Epithelial cell of proximal tubule (primary cell): ENCODE results near the gene LHX5. TPM values are rescaled to one million over a fixed set of nuclear protein-coding genes. Genes with fewer than 3 reads are reported as not detected.
A peak's percentile ranks its signal among the peaks of the same experiment; 100 is the strongest.

Experiments
- DNase-seq: peaks from one replicate; pipeline ENCODE4 v3.0.0-alpha.2; 2011; ENCODE audit warnings: low read depth
- H3K4me3 ChIP-seq: 2 replicates; pipeline ENCODE4 v1.5.1; 2011; ENCODE audit warnings: low read depth, mild to moderate bottlenecking, low read length
- CTCF ChIP-seq: conservative IDR thresholded peaks from 2 replicates; pipeline ENCODE4 v1.5.1; 2012; ENCODE audit warnings: low read depth, mild to moderate bottlenecking, low read length
- total RNA-seq: library from RNA; depleted of rRNA; stranded (reverse); fragments of >200 nt; gene quantifications from 2 replicates; pipeline ENCODE4 v1.2.3, GENCODE V29; 2015

LHX5 gene
- total RNA-seq, 1 donor from 2014 or later, result 0.06 TPM

DNA sequence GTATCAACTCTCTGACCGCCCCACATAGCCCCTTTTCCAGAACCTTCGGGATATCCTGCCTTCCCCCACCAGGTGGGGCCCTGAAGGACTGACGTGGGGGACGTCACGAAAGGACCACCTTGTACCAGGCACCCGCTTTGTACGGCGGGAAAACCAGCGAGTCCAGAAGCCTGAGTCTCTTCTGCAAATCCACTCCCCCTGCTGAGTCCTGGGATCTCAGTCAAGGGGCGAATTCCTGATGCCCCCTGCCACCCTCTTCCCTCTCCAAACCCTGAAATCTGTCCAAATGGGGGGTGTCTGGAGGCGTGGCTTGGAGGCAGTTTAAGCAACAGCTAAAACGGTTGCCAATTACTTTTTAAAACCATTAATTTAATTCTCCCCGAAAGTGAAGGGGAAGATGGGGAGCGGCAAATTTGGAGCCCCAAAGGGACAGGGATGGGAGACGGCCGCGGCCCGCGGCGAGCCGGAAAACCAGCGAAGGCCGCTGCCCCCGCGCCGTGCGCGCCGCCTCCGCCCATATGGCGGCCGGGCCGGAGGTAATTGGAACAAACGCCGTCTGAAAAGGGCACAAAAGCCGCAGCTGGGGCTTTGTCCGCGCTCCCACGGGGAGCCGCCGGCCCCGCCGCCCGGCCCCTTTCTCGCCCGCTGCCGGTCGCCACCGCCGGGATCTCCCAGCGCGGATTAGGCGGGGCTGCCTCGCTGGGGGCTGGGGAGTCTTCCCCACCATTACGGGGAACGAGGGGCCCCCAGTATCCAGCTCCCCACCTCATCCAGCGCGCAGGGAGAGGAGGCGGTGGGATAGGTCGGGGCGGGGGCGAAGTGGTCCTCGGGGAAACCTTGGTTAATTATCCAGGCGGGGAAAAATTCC is 6.6 kb downstream of the LHX5 start:
- no peak for DNase-seq
- H3K4me3 ChIP-seq, result peak overlapping the region; percentile 27
- no peak for TF ChIP-seq CTCF

DNA sequence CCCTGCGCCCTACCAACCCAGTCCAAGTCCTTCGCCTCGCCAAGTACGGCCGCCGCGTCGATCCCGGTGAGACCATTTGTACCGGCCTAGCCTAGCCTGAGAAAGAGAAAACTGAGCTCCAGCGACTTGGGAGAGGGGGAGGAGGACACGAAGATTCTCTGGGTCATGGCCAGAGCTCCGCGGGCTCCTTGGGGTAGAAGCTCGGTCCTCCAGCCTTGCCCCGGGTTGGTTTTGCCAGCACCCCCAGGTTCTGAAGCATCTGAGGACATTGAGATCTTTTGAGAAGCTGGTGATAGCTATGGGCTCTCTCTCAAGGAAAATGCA is 7.3 kb downstream of the LHX5 start:
- H3K4me3 ChIP-seq, result no peak overlapping the region
- no peak for TF ChIP-seq CTCF
- no peak for DNase-seq

- no peak for DNase-seq
- TF ChIP-seq CTCF, result no peak
- H3K4me3 ChIP-seq, result no peak overlapping the region
Measured at GRCh38 chr12:113463746-113464451, 7.8 kb downstream of the LHX5 start.

DNA sequence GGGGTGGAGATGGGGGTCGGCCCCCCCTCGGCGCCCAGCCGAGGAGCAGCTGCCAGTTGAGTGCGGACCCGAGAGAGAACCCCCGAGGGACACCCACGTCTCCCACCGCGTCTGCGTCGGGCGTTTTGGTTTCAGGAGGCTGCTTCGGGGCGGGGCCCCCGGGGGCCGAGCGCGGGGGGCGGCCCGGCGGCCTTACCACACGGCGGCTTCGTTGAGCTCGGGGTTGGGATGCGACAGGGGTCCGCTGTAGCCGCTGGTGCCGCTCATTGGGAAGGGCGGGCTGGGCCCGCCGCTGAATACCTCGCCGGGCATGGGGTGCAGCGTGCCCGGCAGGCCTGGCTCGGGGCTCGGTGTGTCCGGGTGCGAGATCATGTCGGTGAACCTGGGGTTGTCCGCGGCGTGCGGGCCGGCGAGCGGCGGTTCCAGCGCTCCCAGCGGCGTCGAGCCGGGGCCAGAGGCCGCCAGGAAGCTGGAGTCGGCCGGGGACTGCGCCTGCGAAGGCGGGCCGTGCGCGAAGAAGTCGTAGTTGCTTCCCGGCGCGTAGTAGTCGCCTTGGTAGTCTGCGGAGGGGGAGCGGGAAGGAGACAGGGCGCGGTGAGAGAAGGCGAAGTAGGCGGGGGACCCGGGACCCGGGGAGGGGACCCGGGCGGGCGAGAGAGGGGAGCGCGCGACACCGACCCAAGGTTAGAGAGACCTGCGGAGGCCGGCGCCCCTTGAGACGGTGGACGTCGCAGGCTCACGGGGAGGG is 8.5 kb downstream of the LHX5 start:
- no peak overlapping the region for H3K4me3 ChIP-seq
- TF ChIP-seq CTCF, result no peak
- DNase-seq, result no peak

GRCh38 chr12:113462117-113462774 is 9.4 kb downstream of the LHX5 start:
- no peak overlapping the region for H3K4me3 ChIP-seq
- DNase-seq, result peak; percentile 4
- peak; percentile 87 for TF ChIP-seq CTCF

GRCh38 chr12:113461666-113462065 is 10.0 kb downstream of the LHX5 start:
- no peak overlapping the region for H3K4me3 ChIP-seq
- no peak for DNase-seq
- TF ChIP-seq CTCF, result peak; percentile 58
